ENCODE data around the gene ABCC10.

Gene ABCC10

DNA sequence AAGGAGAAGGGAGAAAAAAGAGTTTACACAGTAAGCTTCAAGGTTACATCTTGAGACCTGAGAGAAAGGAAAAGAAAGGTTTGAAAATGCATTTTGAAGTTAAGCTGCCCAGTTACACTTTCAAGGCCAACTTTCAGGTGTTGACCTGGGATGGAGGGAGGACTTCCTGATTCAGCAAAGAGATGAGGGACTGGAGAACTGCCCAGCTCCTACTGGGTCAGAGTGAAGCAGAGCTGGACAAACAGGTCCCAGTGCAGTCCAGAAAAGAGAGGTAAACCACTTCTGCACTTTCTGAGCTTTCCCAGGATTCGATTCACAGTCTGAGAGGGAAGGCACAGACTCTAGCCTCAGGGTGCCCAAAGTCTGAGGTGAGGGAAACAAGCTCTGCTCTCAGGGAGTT lies 44.1 kb downstream of the ABCC10 start:
- no peak for DNase-seq

DNA sequence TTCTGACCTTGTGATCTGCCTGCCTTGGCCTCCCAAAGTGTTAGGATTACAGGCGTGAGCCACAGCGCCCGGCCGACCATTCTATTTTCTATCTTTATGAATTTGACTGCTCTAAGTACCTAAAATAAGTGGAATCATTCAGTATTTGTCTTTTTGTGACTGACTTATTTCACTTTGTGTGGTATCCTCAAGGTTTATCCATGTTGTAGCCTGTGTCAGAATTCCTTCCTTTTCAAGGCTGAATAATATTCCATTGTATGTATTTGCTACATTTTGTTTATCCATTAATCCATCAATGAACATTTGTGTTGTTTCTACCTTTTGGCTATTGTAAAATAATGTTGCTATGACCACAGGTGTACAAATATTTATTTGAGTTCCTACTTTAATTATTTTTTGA lies 45.2 kb downstream of the ABCC10 start:
- no peak for DNase-seq

DNA sequence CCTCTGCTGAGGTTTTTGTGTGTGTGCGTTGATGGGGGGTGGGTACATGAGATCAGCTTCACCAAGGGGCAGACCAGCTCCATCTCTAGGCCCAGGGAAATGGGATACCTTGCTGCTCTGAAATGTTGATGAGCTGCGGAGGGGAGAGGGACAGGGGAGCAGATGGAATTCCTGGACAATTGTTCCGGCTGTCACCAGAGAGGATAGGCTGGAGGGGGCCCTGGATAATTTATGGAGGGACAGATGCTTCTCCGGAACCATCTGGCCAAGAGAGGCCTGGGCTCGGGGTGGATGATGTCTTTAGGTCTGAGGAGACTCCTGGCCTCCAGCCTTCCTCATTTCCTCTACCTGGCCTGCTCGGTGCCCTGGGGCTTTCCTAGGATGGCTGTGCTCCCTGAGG lies 48.2 kb downstream of the ABCC10 start:
- no peak for DNase-seq

- no peak for DNase-seq
Measured at GRCh38 chr6:43476746-43477145, 49.4 kb downstream of the ABCC10 start.

- DNase-seq, result peak; percentile 98
Measured at GRCh38 chr6:43477235-43478007, 50.1 kb downstream of the ABCC10 start, which contains the start of gene TJAP1. Gene TJAP1, plus strand, starts transcription at chr6:43477570. Its CDS starts 21,432 bp downstream, at chr6:43499002.

GRCh38 chr6:43478008-43478372 lies 50.6 kb downstream of the ABCC10 start:
- DNase-seq, result no peak

GRCh38 chr6:43481075-43481474 lies 53.7 kb downstream of the ABCC10 start:
- no peak for DNase-seq

GRCh38 chr6:43481591-43482236 lies 54.4 kb downstream of the ABCC10 start:
- no peak for DNase-seq

GRCh38 chr6:43488667-43489276 lies 61.4 kb downstream of the ABCC10 start:
- DNase-seq, result no peak

GRCh38 chr6:43489277-43490072 lies 62.1 kb downstream of the ABCC10 start:
- no peak for DNase-seq

DNA sequence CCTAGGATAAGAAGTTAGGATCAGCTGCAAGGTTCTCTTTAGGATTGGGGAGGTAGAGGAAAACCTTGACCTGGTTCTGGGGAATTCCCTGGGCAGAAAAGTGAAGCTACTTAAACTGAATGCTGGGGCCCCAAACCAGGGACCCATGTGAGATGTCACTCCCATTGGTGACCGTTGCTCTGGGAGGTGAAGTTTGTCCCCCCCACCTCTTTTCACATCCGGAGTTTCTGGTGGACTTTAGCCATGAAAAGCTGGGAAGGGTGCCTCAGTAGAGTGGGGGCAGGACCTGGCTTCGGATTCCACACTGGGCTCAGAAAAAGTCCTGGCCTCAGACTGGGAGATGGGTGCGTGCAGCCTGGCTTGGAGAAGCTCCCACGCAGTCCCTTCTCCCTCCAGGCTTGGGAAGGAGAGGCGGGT lies 63.2 kb downstream of the ABCC10 start:
- no peak for DNase-seq

DNA sequence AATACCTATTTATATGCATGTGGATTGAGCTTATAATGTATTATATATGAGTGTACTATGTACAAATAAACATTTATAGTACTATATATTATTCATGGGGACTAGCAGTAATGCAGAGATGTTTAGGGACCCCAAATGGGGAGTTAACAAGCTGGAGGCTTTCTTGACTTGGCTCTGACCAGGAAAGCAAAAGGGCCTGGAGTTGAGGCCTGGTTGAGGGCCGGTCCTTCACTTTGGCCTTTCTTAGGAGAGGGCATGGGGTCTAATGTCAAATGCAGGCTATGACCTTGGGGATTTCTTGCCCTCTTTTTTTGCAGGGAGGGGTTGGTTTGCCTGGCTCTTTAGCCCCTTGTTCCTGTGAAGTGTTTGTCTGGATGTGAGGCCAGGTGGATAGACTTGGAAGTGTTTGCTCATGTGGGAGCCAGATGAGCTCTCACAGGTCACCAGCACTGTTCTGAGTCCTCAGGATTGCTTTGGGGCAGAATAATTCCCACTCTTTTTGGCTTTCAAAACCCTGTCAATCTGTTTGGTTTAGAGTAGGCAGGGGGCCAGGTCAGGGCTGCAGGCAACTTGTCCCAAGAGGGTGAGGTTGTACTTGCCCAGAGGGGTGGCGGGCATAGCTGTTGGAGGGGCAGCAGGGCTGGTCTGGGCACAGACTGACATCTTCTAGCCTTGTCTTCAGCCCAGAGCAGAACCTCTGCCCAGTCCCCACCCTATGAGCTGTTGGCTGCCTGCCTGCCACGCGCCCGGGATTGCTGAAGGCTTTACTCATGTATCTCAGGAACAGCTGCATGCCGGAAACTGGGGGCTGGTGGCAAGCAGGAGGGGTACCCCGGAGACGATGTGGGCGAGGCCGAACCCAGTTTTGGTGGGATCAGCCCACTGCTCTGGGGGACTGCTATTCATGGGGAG lies 64.7 kb downstream of the ABCC10 start:
- DNase-seq, result no peak

DNA sequence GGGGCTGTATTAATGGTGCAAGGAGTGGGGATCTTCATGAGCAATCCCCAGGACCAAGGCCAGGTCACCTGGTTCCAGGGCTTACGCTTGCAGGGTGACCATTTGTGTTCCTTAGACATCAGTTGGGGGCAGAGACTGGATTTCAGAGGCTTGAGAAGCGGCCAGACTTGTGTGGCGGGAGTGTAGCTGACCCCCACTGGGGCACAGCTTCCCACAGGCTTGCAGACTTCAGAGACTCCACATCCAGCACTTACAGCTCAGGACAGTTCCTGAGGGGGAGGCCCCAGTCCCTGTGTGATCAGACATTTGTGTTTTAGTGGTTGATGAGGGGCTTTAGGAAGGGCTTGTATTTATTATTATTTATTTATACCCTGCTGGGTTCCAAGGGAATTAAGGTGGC lies 65.3 kb downstream of the ABCC10 start:
- DNase-seq, result no peak

- no peak for DNase-seq
Measured at GRCh38 chr6:43493230-43493629, 65.9 kb downstream of the ABCC10 start.

- no peak for DNase-seq
Measured at GRCh38 chr6:43493833-43494232, 66.5 kb downstream of the ABCC10 start.

DNA sequence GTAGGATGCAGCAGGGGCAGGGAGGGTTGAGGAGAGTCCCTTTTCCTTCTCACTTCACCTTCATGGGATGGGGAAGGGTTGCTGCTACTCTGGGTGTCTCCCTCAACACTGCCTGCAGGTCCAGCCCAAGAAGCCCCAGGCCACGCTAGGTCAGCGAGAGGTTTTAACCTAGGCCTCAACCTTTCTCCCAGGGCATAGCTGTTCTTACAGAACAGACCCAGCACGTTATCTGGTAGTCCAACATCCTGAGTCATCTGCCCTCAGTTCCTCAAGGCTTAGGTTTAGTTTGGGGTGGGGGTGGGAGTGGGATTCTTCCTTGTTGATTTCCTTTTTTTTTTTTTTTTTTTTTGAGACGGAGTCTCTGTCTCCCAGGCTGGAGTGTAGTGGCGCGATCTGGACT lies 67.0 kb downstream of the ABCC10 start:
- no peak for DNase-seq

DNA sequence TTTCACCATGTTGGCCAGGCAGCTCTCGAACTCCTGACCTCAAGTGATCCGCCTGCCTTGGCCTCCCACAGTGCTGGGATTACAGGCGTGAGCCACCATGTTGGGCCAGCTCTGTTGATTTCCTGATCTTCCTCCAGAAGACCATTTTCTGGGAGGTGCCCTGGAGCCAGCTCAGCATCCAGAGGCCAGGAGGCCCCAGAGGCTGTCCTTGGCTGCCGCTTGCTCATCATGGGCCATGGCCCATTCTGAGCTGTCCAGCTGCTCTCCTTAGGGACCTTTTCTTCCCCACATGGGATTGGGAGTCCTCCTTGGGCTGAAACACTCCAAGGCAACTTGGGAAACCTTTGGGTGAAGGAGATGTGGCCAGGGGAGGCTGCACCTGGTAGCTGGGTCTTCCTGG lies 67.4 kb downstream of the ABCC10 start:
- no peak for DNase-seq

DNA sequence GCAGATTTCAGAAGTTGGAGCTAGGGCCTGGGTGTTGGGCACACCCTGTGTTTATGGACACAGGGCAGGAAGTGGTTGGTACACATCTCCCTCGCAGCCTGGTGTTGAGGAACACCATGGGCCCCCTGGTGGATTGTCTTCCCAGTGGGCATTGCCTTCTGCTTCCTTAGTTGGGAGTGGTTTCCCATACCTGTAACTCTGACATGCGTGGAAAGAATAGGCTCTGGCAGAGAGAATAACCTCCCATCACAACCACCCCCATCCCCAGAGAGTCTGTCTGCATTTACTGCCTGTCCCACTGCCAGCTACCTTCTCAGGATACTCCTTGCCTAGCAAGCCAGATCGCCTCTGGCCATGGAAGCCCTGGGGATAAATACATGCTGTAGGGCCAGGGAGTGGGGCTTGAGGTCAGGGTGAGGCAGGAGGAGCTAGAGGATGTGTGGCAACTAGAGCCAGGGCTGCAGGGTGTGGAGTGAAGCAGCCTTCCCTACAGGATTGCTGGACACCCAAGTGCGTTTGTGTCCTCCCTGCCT lies 68.1 kb downstream of the ABCC10 start:
- DNase-seq, result peak; percentile 49

- DNase-seq, result peak; percentile 25
Measured at GRCh38 chr6:43496370-43497128, 69.2 kb downstream of the ABCC10 start.

GRCh38 chr6:43497129-43497396 lies 69.7 kb downstream of the ABCC10 start:
- DNase-seq, result no peak

GRCh38 chr6:43497689-43498088 lies 70.3 kb downstream of the ABCC10 start:
- DNase-seq, result no peak

Data from CD4-positive, alpha-beta T cell treated with Interleukin-6 for 4 hours (primary cell).